Parathyroid adenoma (tissue), 2 donors: ENCODE data around the gene SLC17A9.

Source experiments
- H2AFZ ChIP-seq: fragments of 300-600 bp; sonication (generic); one replicate; pipeline ENCODE4 v1.7.0; 2017; ENCODE audit warnings: antibody characterized with exemption, mild to moderate bottlenecking
- H3K27ac ChIP-seq: fragments of 300-600 bp; sonication (generic); one replicate; pipeline ENCODE4 v1.7.0; 2017
- H3K27me3 ChIP-seq: fragments of 300-600 bp; sonication (generic); one replicate; pipeline ENCODE4 v1.7.0; 2017; ENCODE audit warnings: low read length; ENCODE audit not compliant: control insufficient read depth, insufficient read depth
- H3K36me3 ChIP-seq: fragments of 300-600 bp; sonication (generic); one replicate; pipeline ENCODE4 v1.7.0; 2017; ENCODE audit warnings: low read length; ENCODE audit not compliant: control insufficient read depth, insufficient read depth
- H3K4me1 ChIP-seq: fragments of 300-600 bp; sonication (generic); one replicate; pipeline ENCODE4 v1.7.0; 2017; ENCODE audit warnings: control low read depth
- H3K4me2 ChIP-seq: fragments of 300-600 bp; sonication (generic); one replicate; pipeline ENCODE4 v1.7.0; 2017; ENCODE audit warnings: low read length
- H3K4me3 ChIP-seq: fragments of 300-600 bp; sonication (generic); one replicate; pipeline ENCODE4 v1.7.0; 2017; ENCODE audit warnings: low read depth, low read length
- H3K79me2 ChIP-seq: fragments of 300-600 bp; sonication (generic); one replicate; pipeline ENCODE4 v1.7.0; 2017; ENCODE audit warnings: control low read depth
- H3K9ac ChIP-seq: fragments of 300-600 bp; sonication (generic); one replicate; pipeline ENCODE4 v1.7.0; 2017; ENCODE audit warnings: mild to moderate bottlenecking
- H3K9me3 ChIP-seq: fragments of 300-600 bp; sonication (generic); one replicate; pipeline ENCODE4 v1.7.0; 2017; ENCODE audit warnings: low read length; ENCODE audit not compliant: control insufficient read depth
- CTCF ChIP-seq: fragments of 300-600 bp; sonication (generic); IDR thresholded peaks from one replicate; pipeline ENCODE4 v1.7.0; 2017; ENCODE audit warnings: antibody characterized with exemption, mild to moderate bottlenecking
- donor health status: primary hyperparathyroidism.

SLC17A9 gene

GRCh38 chr20:63017826-63018411, 65.4 kb downstream of the SLC17A9 start:
- Histone ChIP-seq H2AFZ (no peak overlapping the region), H3K4me3 (no peak overlapping the region), H3K9me3 (no peaks in the 10 kb centered on the region), H3K27me3 (peaks cover 16% of the 10 kb centered on the region), H3K4me1 (no peaks in the 10 kb centered on the region), H3K36me3 (no peaks in the 10 kb centered on the region), H3K9ac (no peak overlapping the region), H3K79me2 (no peaks in the 10 kb centered on the region), H3K27ac (no peak overlapping the region), H3K4me2 (no peak overlapping the region)
- no peak for TF ChIP-seq CTCF
